ENCODE results near the gene HBD. TPM values are rescaled to one million over a fixed set of nuclear protein-coding genes. Genes with fewer than 3 reads are reported as not detected.

HBD gene
- total RNA-seq, 4 donors from 2014 or later, result 4.3 TPM; not detected in 3

- Histone ChIP-seq H3K27me3 (no peaks in the 10 kb centered on the region), H3K4me1 (peaks cover 0 to 2% (median under 1%) of the 10 kb centered on the region in 4 donors), H3K4me3 (no peak overlapping the region), H3K9me3 (no peaks in the 10 kb centered on the region), H3K27ac (replicated peaks in 1 of 4) (no peak overlapping the region), H3K36me3 (no peaks in the 10 kb centered on the region)
- intact Hi-C loops (cut with DNase I), result no loop called here
- DNase-seq (ENCODE audit: extremely low spot score), result no peak
- WGBS, result 75% methylated on average over 6 of the region's 6 CpGs
- TF ChIP-seq EP300 (IDR thresholded peaks at IDR 0.05) (no peak), POLR2AphosphoS5 (IDR thresholded peaks at IDR 0.05) (no peak), POLR2A (IDR thresholded peaks at IDR 0.05; ENCODE audit: low read depth) (no peak)
These were observed 41.3 kb upstream of the HBD start for GRCh38 chr11:5275369-5276110.

- DNase-seq (ENCODE audit: extremely low spot score), result no peak
- no peaks in the 10 kb centered on the region for H3K4me1 ChIP-seq
- 63% methylated on average over 5 of the region's 5 CpGs for WGBS
- H3K27ac ChIP-seq (replicated peaks in 1 of 4), result no peak overlapping the region
- no peaks in the 10 kb centered on the region for H3K36me3 ChIP-seq
- no peak for TF ChIP-seq POLR2AphosphoS5 (IDR thresholded peaks at IDR 0.05)
- no peak for TF ChIP-seq EP300 (IDR thresholded peaks at IDR 0.05)
- no peak for TF ChIP-seq CTCF (IDR thresholded peaks at IDR 0.05)
- TF ChIP-seq POLR2A (IDR thresholded peaks at IDR 0.05; ENCODE audit: low read depth), result no peak
- no peaks in the 10 kb centered on the region for H3K27me3 ChIP-seq
- intact Hi-C loops (cut with DNase I), result no loop called here
- H3K9me3 ChIP-seq, result no peaks in the 10 kb centered on the region
- H3K4me3 ChIP-seq, result no peak overlapping the region
These were observed 40.1 kb upstream of the HBD start for GRCh38 chr11:5274395-5274794.

GRCh38 chr11:5272395-5273017 lies 38.2 kb upstream of the HBD start:
- no peak for TF ChIP-seq EP300 (IDR thresholded peaks at IDR 0.05)
- TF ChIP-seq POLR2A (IDR thresholded peaks at IDR 0.05; ENCODE audit: low read depth), result no peak
- TF ChIP-seq CTCF (IDR thresholded peaks at IDR 0.05), result no peak
- no peak for TF ChIP-seq POLR2AphosphoS5 (IDR thresholded peaks at IDR 0.05)
- 72% methylated on average over 4 of the region's 4 CpGs for WGBS
- H3K36me3 ChIP-seq, result no peaks in the 10 kb centered on the region
- H3K27ac ChIP-seq (replicated peaks in 1 of 4), result no peak overlapping the region
- H3K27me3 ChIP-seq, result no peaks in the 10 kb centered on the region
- H3K4me3 ChIP-seq, result no peak overlapping the region
- intact Hi-C loops (cut with DNase I), result no loop called here
- no peaks in the 10 kb centered on the region for H3K4me1 ChIP-seq
- H3K9me3 ChIP-seq, result no peaks in the 10 kb centered on the region
- no peak for DNase-seq (ENCODE audit: extremely low spot score)

- H3K27ac ChIP-seq (replicated peaks in 1 of 4), result no peak within 1 kb of the TSS
- no peak for DNase-seq (ENCODE audit: extremely low spot score)
- H3K36me3 ChIP-seq, result no peaks in the 10 kb centered on the region
- intact Hi-C loops (cut with DNase I), result no loop called here
- H3K27me3 ChIP-seq, result no peaks in the 10 kb centered on the region
- H3K4me1 ChIP-seq, result no peaks in the 10 kb centered on the region
- 34% methylated on average over 4 of the region's 4 CpGs for WGBS
- no peak for TF ChIP-seq POLR2AphosphoS5 (IDR thresholded peaks at IDR 0.05)
- no peak for TF ChIP-seq EP300 (IDR thresholded peaks at IDR 0.05)
- no peak for TF ChIP-seq CTCF (IDR thresholded peaks at IDR 0.05)
- TF ChIP-seq POLR2A (IDR thresholded peaks at IDR 0.05; ENCODE audit: low read depth), result no peak
- no peak within 1 kb of the TSS for H3K4me3 ChIP-seq
- no peaks in the 10 kb centered on the region for H3K9me3 ChIP-seq
These were observed 35.4 kb upstream of the HBD start, which contains the start of gene HBE1 for GRCh38 chr11:5269715-5270147. HBE1 (minus strand) TSS chr11:5269945; CDS start chr11:5269890, 55 bp downstream.

- WGBS, result 79% methylated on average over 2 of the region's 2 CpGs
- no peak for TF ChIP-seq POLR2A (IDR thresholded peaks at IDR 0.05; ENCODE audit: low read depth)
- no peak for TF ChIP-seq EP300 (IDR thresholded peaks at IDR 0.05)
- no peak for TF ChIP-seq CTCF (IDR thresholded peaks at IDR 0.05)
- no peak for TF ChIP-seq POLR2AphosphoS5 (IDR thresholded peaks at IDR 0.05)
- H3K27ac ChIP-seq (replicated peaks in 1 of 4), result no peak overlapping the region
- no peaks in the 10 kb centered on the region for H3K36me3 ChIP-seq
- no peaks in the 10 kb centered on the region for H3K4me1 ChIP-seq
- intact Hi-C loops (cut with DNase I), result no loop called here
- no peak for DNase-seq (ENCODE audit: extremely low spot score)
- H3K9me3 ChIP-seq, result no peaks in the 10 kb centered on the region
- no peak overlapping the region for H3K4me3 ChIP-seq
- H3K27me3 ChIP-seq, result no peaks in the 10 kb centered on the region
These were observed 32.8 kb upstream of the HBD start for GRCh38 chr11:5267033-5267563.
